A673 (cell line): ENCODE data around the gene NT5E.

Experiments
- CTCF ChIP-seq: fragments of 300-800, 200-600 bp; sonication (generic); conservative IDR thresholded peaks from 2 replicates; pipeline ENCODE4 v1.5.1; 2017; ENCODE audit warnings: low read depth, mild to moderate bottlenecking, antibody characterized with exemption, low read length, moderate library complexity, mixed read lengths
- EZH2 ChIP-seq: fragments of 200-600 bp; sonication (generic); IDR thresholded peaks from 2 replicates; pipeline ENCODE4 v1.6.1; 2017; ENCODE audit warnings: borderline replicate concordance, low read depth, mild to moderate bottlenecking, mixed read lengths, antibody characterized with exemption, low read length; ENCODE audit not compliant: poor library complexity, severe bottlenecking

- no peak for TF ChIP-seq CTCF
- TF ChIP-seq EZH2, result no peak
Observed at GRCh38 chr6:85468326-85468725, 18.4 kb downstream of the NT5E start.
